ENCODE measurements around the gene AEBP1.

Gene AEBP1

GRCh38 chr7:44154703-44155102 is 50.6 kb downstream of the AEBP1 start:
- DNase-seq (ENCODE audit: low read depth in 2 of 2), result no peak

DNA sequence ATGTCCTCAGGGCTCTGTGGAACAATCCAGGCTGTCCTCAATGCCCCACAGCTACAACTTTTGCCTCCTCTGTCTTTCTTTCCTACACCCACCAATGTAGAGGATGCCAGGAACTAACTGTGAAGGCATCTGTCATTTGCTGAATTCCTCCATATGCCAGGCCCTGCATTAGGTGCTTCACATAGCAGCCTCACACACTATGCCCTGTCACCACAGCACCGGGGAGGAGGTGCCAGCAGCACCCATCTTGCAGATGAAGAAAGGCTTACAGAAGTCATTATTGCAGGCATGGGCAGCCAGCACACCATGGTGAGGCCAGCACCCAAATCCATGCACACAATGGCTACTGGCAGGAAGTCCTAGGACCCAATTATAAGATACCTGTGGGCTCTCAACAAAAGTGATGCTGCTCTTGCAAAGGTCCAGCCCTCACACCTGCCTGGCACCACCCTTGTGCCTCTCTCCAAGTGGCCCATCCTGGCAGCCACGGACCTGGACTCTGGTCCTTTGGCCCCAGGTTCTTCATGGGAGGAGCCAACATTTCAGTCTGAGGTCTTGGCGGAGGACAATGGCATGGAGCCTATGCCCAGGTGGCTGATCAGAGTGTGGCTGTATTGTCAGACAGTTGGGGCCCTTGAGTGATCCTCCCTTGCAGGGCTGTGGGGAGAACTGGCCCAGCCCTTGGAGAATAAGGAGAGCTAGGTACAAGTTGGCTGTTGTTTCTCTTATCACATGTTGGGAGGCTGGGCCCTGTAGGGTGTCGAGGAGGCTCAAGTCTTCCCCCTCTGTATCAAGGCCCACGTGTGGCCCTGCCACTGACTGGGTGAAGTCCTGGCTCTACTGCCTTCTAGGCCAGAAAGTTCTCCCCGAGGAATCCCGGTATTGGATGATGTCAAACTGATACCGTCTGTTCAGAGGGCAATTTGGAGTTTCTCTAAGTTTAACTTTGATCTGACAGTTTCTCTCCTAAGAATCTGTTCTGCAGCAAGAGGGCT is 51.3 kb downstream of the AEBP1 start:
- DNase-seq (ENCODE audit: low read depth in 2 of 2), result no peak

DNA sequence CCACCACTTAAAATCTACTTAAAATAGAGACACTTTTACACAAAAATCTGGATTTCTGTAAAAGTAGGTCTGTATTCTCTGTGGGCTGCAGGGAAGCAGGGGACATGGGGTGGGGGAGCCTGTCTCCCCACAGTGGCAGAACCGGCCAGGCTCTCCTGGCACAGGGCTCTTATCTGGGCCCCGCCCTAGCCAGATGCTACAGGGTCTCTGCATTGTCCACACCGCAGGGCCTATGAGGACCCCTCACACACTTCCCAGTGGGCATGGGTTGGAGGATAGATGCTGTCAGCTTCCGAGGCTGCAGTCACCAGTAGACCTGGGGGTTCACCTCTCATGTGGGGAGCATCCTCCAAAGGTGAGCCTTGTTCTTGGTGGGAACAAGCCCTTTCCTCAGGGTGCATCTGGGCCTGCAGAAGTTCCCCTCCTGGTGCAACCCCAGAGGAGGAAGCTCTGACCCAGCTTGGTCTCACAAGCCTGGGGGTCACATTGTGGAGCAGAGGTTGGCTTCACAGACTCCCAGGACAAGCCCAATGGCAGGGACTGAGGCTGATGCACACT is 52.4 kb downstream of the AEBP1 start:
- no peak for DNase-seq (ENCODE audit: low read depth in 2 of 2)

- no peak for DNase-seq (ENCODE audit: low read depth in 2 of 2)
Observed at GRCh38 chr7:44157116-44158080, 53.3 kb downstream of the AEBP1 start.

DNA sequence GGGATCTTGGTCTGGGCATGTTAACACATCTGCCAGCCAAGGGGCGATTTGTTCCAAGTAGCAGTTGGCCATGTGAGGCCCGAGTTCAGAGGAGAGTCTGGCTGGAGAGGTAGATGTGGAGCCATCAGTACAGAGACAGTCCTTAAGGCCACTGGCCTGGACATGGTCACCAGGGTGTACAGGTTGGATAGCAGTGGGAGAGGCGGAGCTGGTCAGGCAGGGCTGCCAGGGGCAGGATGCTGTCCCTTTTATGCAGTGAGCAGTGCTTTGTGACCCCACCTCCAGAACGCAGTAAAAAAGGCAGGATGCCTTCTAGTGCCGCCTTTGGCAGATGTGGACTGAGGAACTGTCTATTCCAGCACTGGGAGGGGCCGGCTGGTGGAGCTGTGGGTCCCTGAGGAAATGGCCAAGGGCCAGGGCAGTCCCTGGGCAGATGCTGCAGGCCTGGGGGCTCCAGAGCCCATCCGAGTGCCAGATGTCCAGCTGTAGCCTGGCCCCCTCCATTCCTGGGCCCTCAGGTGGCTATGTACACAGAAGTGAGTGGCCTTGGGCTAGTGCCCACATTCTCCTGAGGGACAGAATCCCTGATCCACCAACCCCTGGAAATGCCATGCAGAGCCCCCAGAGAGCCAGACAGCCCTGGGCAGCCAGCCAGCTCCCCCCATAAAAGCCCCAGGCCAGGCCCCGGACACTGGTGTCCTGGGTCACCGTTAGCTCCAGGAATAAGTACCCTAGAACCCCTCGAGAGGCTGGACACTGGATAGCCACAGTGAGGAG is 54.1 kb downstream of the AEBP1 start:
- DNase-seq (ENCODE audit: low read depth in 2 of 2), result no peak

GRCh38 chr7:44158873-44159631 is 54.9 kb downstream of the AEBP1 start:
- DNase-seq (ENCODE audit: low read depth in 2 of 2), result no peak

- no peak for DNase-seq (ENCODE audit: low read depth in 2 of 2)
Observed at GRCh38 chr7:44159824-44160630, 55.9 kb downstream of the AEBP1 start.

- DNase-seq (ENCODE audit: low read depth in 2 of 2), result no peak
Observed at GRCh38 chr7:44161371-44161770, 57.2 kb downstream of the AEBP1 start.

- no peak for DNase-seq (ENCODE audit: low read depth in 2 of 2)
Observed at GRCh38 chr7:44162179-44162578, 58.0 kb downstream of the AEBP1 start.

GRCh38 chr7:44162785-44163395 is 58.7 kb downstream of the AEBP1 start:
- no peak for DNase-seq (ENCODE audit: low read depth in 2 of 2)

- DNase-seq (ENCODE audit: low read depth in 2 of 2), result peak; percentile 48 to 52
Observed at GRCh38 chr7:44163591-44163990, 59.4 kb downstream of the AEBP1 start.

Measured in fibroblast of skin of left quadriceps (primary cell).